22Rv1 (cell line): ENCODE results near the gene RCOR3.

Experiments
- ZFX ChIP-seq: fragments of 450-650 bp; IDR thresholded peaks from 2 replicates; pipeline ENCODE4 v1.6.1; 2017; ENCODE audit warnings: antibody characterized with exemption, borderline replicate concordance
- TF ChIP-seq, protein P1 (sequence below): fragments of 450-650 bp; IDR thresholded peaks from 2 replicates; pipeline ENCODE4 v1.5.1; 2017; ENCODE audit warnings: mild to moderate bottlenecking

DNA sequence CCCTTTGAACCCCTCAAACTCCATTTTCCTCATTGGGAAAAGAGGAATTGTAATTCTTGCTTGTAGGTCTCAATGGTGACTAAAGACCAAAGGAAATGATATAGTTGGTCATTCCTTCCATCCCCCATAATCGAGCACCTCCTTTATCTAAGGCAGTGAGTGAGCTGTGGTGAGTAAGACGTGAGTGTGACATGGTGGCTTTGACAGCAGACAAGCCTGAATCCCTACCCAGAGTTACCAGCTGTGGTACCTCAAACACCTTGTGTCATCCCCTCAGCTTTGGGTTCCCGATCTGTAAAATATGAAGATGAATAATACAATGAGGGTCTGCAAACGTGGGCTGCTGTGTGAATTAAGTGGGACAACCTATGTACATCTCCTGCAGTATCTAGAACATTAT lies 75.8 kb downstream of the RCOR3 start:
- TF ChIP-seq, protein P1, sequence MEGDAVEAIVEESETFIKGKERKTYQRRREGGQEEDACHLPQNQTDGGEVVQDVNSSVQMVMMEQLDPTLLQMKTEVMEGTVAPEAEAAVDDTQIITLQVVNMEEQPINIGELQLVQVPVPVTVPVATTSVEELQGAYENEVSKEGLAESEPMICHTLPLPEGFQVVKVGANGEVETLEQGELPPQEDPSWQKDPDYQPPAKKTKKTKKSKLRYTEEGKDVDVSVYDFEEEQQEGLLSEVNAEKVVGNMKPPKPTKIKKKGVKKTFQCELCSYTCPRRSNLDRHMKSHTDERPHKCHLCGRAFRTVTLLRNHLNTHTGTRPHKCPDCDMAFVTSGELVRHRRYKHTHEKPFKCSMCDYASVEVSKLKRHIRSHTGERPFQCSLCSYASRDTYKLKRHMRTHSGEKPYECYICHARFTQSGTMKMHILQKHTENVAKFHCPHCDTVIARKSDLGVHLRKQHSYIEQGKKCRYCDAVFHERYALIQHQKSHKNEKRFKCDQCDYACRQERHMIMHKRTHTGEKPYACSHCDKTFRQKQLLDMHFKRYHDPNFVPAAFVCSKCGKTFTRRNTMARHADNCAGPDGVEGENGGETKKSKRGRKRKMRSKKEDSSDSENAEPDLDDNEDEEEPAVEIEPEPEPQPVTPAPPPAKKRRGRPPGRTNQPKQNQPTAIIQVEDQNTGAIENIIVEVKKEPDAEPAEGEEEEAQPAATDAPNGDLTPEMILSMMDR: no peak
- no peak for TF ChIP-seq ZFX
